Right lobe of liver (tissue), 4 donors: Measurements from ENCODE around the gene YJEFN3.

Experiments
- CTCF ChIP-seq, 4 donors: fragments of 200-600 bp in 3 of 4; fragments of 450-650 bp in 1 of 4; IDR thresholded peaks; one replicate each; pipeline versions ENCODE4 v1.5.1 to v1.8.0; 2016 to 2022; ENCODE audit warnings: antibody characterized with exemption in 4 of 4, mild to moderate bottlenecking in 2 of 4
- POLR2A ChIP-seq: fragments of 450-650 bp; IDR thresholded peaks from one replicate; pipeline ENCODE4 v1.6.1; 2017; ENCODE audit warnings: antibody characterized with exemption, mild to moderate bottlenecking
- donor health status: DM: no; HTN: no; CAD: no.
- donor health status: DM: no; HTN: no; CAD: no.
- donor health status: DM: no; HTN: yes; CAD: no.

GRCh38 chr19:19541616-19542015 lies 12.9 kb downstream of the YJEFN3 start:
- TF ChIP-seq POLR2A: no peak
- TF ChIP-seq CTCF (IDR thresholded peaks at IDR 0.05): no peak
